Measurements from ENCODE around the gene TTLL13. TPM values are rescaled to one million over a fixed set of nuclear protein-coding genes. Genes with fewer than 3 reads are reported as not detected.

TTLL13 gene
- total and polyA plus RNA-seq, 2 of the 4 experiments (the other 2 are of a cell fraction) = 0.10 TPM; not detected in 1

DNA sequence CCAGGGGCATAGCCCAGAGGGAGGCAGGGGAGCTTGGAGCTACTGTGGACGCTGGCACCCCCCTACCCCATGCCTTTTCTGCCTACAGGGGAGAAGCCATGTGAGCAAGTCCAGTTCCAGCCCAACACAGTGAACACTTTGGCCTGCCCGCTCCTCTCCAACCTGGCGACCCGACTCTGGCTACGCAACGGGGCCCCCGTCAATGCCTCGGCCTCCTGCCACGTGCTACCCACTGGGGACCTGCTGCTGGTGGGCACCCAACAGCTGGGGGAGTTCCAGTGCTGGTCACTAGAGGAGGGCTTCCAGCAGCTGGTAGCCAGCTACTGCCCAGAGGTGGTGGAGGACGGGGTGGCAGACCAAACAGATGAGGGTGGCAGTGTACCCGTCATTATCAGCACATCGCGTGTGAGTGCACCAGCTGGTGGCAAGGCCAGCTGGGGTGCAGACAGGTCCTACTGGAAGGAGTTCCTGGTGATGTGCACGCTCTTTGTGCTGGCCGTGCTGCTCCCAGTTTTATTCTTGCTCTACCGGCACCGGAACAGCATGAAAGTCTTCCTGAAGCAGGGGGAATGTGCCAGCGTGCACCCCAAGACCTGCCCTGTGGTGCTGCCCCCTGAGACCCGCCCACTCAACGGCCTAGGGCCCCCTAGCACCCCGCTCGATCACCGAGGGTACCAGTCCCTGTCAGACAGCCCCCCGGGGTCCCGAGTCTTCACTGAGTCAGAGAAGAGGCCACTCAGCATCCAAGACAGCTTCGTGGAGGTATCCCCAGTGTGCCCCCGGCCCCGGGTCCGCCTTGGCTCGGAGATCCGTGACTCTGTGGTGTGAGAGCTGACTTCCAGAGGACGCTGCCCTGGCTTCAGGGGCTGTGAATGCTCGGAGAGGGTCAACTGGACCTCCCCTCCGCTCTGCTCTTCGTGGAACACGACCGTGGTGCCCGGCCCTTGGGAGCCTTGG lies 21.3 kb upstream of the TTLL13 start:
- intact Hi-C loops (cut with micrococcal nuclease) = loop anchor here (10.0 kb wide), 1 partner anchor 143 kb away; no protein-coding TSS in a partner anchor
- Histone ChIP-seq H4K5ac (ENCODE audit: low read depth, low read length) (no peak overlapping the region), H3K14ac (replicated peaks; ENCODE audit: low read depth, low read length) (no peak overlapping the region), H3K9ac (ENCODE audit: low read depth, low read length) (no peak overlapping the region), H3K9me1 (ENCODE audit: insufficient read depth, low read length) (peaks cover 12% of the 10 kb centered on the region), H4K91ac (ENCODE audit: insufficient read depth, low read depth, low read length) (no peak overlapping the region), H3K79me1 (ENCODE audit: low read depth in 1 of 2, low read length in 2 of 2) (peaks cover 9 to 31% of the 10 kb centered on the region in 2 experiments; a peak in 3 of 4 replicates), H2AK5ac (ENCODE audit: low read depth, low read length) (no peak overlapping the region), H2BK20ac (ENCODE audit: low read depth, low read length) (no peak overlapping the region), H2BK5ac (ENCODE audit: low read depth, low read length, poor library complexity, severe bottlenecking) (no peak overlapping the region), H3K9me3 (ENCODE audit: control insufficient read depth, insufficient read depth, low read length) (no peaks in the 10 kb centered on the region), H3K27ac (ENCODE audit: insufficient read depth, low read length) (no peak overlapping the region), H2AK9ac (replicated peaks; ENCODE audit: low read depth, low read length, poor library complexity) (peak overlapping the region; percentile 46), H4K8ac (ENCODE audit: low read depth in 2 of 2, low read length in 2 of 2) (no peak overlapping the region), H2BK15ac (ENCODE audit: low read depth, low read length) (no peak overlapping the region), H4K20me1 (ENCODE audit: insufficient read depth, low read length) (0 out of 2 replicates have a peak, but pooled peaks cover 7% of the 10 kb centered on the region), H3K18ac (ENCODE audit: low read depth, low read length) (no peak overlapping the region), H3K4ac (ENCODE audit: low read depth, low read length) (no peak overlapping the region), H3K23ac (ENCODE audit: low read depth, low read length) (no peak overlapping the region), H2BK120ac (ENCODE audit: low read depth, low read length) (no peak overlapping the region), H3K4me1 (ENCODE audit: control insufficient read depth, insufficient read depth, low read length) (peaks cover 4% of the 10 kb centered on the region), H3K27me3 (ENCODE audit: control insufficient read depth, insufficient read depth, low read length) (no peaks in the 10 kb centered on the region), H3K56ac (ENCODE audit: extremely low read depth, insufficient read depth, low read length) (no peak overlapping the region), H2AFZ (replicated peaks; ENCODE audit: low read length, poor library complexity) (no peak overlapping the region), H3K4me2 (ENCODE audit: low read depth, low read length) (no peak overlapping the region), H3K4me3 (ENCODE audit: insufficient read depth, low read depth, low read length) (no peak overlapping the region), H3K36me3 (ENCODE audit: control insufficient read depth, insufficient read depth, low read length) (peaks cover 67% of the 10 kb centered on the region)
- DNase-seq (no peak), ATAC-seq (ENCODE audit: low read depth) (no peak)
- ChIA-PET CTCF (no interaction called here), POLR2A (ENCODE audit: unreplicated experiment) (no interaction called here)
- dilution Hi-C loops (cut with HindIII; ENCODE audit: low sequenced_read_pairs, unreplicated experiment) = no loop called here
- in situ Hi-C loops (cut with MboI; ENCODE audit: low sequenced_read_pairs) = loop anchor here (10.0 kb wide), 1 partner anchor 333 kb away; the partner anchor contains the start of gene AP3S2
- 90% methylated on average over 14 of the region's 38 CpGs; no CpG with 5 or more reads in 1 of the 2 experiments for WGBS, 2 experiments (ENCODE audit: extremely low coverage in 2 of 2, insufficient read length in 1 of 2)
- BruUV-seq (replicated peaks) = no TSS peak
- no peak for TF ChIP-seq POLR2A (IDR thresholded peaks at IDR 0.05; ENCODE audit: low read depth, low read length)
- TF ChIP-seq CHD1 (IDR thresholded peaks at IDR 0.05; ENCODE audit: low read depth, low read length) = no peak
- no peak for TF ChIP-seq NFE2L2 (IDR thresholded peaks at IDR 0.05; ENCODE audit: low read depth, low read length)
- TF ChIP-seq FOS (IDR thresholded peaks at IDR 0.05; ENCODE audit: low read depth, low read length) = no peak
- TF ChIP-seq RAD21 (IDR thresholded peaks at IDR 0.05; ENCODE audit: low read length) = no peak
- no peak for TF ChIP-seq MAZ (IDR thresholded peaks at IDR 0.05; ENCODE audit: borderline replicate concordance, low read depth, low read length)
- no peak for TF ChIP-seq SMC3 (IDR thresholded peaks at IDR 0.05; ENCODE audit: low read depth, low read length)
- no peak for TF ChIP-seq MAFK (IDR thresholded peaks at IDR 0.05; ENCODE audit: low read depth, low read length)
- no peak for TF ChIP-seq MXI1 (IDR thresholded peaks at IDR 0.05; ENCODE audit: borderline replicate concordance, low read depth, low read length)
- TF ChIP-seq ELK1 (IDR thresholded peaks at IDR 0.05; ENCODE audit: borderline replicate concordance, low read depth, low read length) = no peak
- TF ChIP-seq BHLHE40 (IDR thresholded peaks at IDR 0.05; ENCODE audit: low read depth, low read length) = no peak
- no peak for TF ChIP-seq CEBPB (IDR thresholded peaks at IDR 0.05; ENCODE audit: low read depth, low read length)
- TF ChIP-seq, protein P1, sequence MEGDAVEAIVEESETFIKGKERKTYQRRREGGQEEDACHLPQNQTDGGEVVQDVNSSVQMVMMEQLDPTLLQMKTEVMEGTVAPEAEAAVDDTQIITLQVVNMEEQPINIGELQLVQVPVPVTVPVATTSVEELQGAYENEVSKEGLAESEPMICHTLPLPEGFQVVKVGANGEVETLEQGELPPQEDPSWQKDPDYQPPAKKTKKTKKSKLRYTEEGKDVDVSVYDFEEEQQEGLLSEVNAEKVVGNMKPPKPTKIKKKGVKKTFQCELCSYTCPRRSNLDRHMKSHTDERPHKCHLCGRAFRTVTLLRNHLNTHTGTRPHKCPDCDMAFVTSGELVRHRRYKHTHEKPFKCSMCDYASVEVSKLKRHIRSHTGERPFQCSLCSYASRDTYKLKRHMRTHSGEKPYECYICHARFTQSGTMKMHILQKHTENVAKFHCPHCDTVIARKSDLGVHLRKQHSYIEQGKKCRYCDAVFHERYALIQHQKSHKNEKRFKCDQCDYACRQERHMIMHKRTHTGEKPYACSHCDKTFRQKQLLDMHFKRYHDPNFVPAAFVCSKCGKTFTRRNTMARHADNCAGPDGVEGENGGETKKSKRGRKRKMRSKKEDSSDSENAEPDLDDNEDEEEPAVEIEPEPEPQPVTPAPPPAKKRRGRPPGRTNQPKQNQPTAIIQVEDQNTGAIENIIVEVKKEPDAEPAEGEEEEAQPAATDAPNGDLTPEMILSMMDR (conservative IDR thresholded peaks at IDR 0.05; ENCODE audit: low read depth, low read length) = no peak
- TF ChIP-seq, protein P2, sequence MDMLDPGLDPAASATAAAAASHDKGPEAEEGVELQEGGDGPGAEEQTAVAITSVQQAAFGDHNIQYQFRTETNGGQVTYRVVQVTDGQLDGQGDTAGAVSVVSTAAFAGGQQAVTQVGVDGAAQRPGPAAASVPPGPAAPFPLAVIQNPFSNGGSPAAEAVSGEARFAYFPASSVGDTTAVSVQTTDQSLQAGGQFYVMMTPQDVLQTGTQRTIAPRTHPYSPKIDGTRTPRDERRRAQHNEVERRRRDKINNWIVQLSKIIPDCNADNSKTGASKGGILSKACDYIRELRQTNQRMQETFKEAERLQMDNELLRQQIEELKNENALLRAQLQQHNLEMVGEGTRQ (IDR thresholded peaks at IDR 0.05; ENCODE audit: low read depth, low read length) = no peak

Data from IMR-90 (cell line).